MV-4-11 (cell line): ENCODE data around the gene GPC5.
"Not testable (repeated sequence)": the region's sequence is repeated elsewhere in the genome, so short reads cannot be mapped to it uniquely, and the experiment has no call there.

ENCODE experiments used
- DNase-seq: peaks from one replicate; lab custom pipeline; 2025; lab: John Stamatoyannopoulos, UW

GPC5 gene

GRCh38 chr13:92864584-92865284, 1466.3 kb downstream of the GPC5 start:
- DNase-seq, result no peak

GRCh38 chr13:92873029-92873428, 1474.6 kb downstream of the GPC5 start:
- no peak for DNase-seq

DNA sequence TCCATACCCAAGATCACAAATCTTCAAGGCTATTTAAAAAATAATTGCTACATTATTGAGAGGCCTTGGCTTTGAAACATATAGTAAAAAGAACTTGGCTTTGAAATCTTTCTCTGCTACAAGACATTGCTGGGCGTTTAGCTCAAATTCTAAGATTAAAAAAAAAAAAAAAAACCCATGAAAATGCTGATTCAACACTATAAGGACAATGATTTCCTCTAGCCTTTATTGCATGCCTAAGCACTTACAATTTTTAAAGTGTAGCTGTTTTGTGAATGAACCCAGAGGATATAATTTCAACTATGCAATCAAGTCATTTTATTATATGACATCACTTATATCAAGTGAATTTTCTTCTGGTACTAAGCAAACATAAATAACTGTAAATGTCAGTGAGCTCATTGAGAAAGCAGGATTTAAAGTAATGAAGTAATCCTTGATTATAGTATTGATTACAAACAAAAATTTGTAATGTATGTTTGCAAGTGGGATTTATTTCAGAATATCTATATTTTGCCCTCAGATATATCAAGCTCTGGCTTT, 1488.2 kb downstream of the GPC5 start:
- DNase-seq, result no peak

GRCh38 chr13:92894447-92894846, 1496.0 kb downstream of the GPC5 start:
- DNase-seq, result no peak

- DNase-seq, result no peak
Observed at GRCh38 chr13:92896842-92897241, 1498.4 kb downstream of the GPC5 start.

DNA sequence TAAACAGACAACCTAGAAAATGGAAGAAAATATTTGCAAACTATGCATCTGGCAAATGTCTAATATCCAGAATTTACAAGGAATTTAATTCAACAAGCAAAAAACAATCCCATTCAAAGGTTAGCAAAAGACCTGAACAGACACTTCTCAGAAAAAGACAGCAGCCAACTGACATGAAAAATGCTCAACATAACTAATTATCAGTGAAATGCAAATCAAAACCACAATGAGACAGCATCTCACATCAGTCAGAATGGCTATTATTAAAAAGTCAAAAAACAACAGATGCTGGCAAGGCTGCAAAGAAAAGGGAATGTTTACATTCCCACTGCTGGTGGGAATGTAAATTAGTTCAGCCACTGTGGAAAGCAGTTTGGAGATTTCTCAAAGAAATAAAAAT, 1500.5 kb downstream of the GPC5 start:
- not testable (repeated sequence) for DNase-seq

GRCh38 chr13:92900446-92900845, 1502.0 kb downstream of the GPC5 start:
- no peak for DNase-seq

GRCh38 chr13:92901739-92902138, 1503.3 kb downstream of the GPC5 start:
- no peak for DNase-seq

- DNase-seq, result no peak
Observed at GRCh38 chr13:92912629-92913028, 1514.2 kb downstream of the GPC5 start.

- no peak for DNase-seq
Observed at GRCh38 chr13:92913840-92914239, 1515.4 kb downstream of the GPC5 start.
